GM12873 (cell line): ENCODE measurements around the gene KCNQ1OT1.

Experiments used
- TF ChIP-seq, protein P1 (sequence below): IDR thresholded peaks from 2 replicates; pipeline ENCODE4 v1.5.1; 2012; ENCODE audit warnings: low read depth, mild to moderate bottlenecking, moderate library complexity, low read length, control low read depth; ENCODE audit not compliant: insufficient read depth; ENCODE audit errors: missing control alignments

Gene KCNQ1OT1

DNA sequence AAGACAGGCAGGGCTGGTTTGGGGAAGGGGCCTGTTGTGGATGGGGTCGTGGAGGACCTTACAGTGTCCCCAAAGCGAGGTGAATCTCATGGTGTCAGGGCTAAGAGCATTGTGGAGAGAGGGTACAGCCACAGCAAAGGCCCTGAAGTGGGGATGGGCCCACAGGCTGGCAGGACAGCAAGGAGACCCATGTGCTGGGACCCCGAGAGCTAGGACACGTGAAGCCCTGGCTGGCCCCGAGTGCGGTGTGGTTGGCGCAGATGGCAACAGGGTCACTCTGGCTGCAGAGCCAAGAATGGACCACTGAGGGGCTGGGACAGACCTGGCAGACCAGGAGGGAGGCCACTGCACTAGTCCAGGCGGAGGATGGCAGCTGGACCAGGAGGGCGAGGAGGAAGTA lies 30.0 kb upstream of the KCNQ1OT1 start:
- TF ChIP-seq, protein P1, sequence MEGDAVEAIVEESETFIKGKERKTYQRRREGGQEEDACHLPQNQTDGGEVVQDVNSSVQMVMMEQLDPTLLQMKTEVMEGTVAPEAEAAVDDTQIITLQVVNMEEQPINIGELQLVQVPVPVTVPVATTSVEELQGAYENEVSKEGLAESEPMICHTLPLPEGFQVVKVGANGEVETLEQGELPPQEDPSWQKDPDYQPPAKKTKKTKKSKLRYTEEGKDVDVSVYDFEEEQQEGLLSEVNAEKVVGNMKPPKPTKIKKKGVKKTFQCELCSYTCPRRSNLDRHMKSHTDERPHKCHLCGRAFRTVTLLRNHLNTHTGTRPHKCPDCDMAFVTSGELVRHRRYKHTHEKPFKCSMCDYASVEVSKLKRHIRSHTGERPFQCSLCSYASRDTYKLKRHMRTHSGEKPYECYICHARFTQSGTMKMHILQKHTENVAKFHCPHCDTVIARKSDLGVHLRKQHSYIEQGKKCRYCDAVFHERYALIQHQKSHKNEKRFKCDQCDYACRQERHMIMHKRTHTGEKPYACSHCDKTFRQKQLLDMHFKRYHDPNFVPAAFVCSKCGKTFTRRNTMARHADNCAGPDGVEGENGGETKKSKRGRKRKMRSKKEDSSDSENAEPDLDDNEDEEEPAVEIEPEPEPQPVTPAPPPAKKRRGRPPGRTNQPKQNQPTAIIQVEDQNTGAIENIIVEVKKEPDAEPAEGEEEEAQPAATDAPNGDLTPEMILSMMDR = no peak

DNA sequence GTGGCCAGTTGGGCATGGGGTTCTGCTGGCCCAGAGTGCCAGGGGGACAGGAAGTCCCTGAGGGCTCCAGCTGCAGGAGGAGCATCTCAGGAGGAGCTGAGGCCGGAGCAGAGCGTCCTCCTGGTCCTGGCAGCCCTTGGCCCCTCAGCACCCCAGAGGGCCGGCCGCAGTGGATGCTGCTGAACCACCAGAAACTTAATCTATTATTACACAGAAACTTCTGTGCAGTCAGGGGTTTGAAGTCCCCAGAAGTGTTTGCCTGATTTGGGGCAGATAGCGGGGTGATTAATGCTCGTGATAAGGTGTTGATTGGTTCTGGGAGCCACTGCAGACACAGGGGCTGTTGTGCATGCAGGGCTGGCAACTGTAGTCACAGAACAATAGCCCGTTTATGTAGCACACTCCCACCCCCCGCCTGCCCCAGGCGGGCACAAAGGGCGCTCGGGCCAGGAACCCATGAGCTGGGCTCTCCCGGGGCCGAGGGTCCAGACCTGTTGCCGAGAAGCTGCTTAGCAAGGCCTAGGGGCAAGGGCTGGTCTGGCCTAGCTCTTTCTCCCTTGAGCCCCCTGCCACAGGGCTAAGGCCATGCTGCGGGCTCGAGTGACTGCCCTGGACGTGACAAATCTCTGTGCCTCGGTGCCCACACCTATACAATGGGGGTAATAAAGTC lies 29.0 kb upstream of the KCNQ1OT1 start:
- TF ChIP-seq, protein P1 = no peak

DNA sequence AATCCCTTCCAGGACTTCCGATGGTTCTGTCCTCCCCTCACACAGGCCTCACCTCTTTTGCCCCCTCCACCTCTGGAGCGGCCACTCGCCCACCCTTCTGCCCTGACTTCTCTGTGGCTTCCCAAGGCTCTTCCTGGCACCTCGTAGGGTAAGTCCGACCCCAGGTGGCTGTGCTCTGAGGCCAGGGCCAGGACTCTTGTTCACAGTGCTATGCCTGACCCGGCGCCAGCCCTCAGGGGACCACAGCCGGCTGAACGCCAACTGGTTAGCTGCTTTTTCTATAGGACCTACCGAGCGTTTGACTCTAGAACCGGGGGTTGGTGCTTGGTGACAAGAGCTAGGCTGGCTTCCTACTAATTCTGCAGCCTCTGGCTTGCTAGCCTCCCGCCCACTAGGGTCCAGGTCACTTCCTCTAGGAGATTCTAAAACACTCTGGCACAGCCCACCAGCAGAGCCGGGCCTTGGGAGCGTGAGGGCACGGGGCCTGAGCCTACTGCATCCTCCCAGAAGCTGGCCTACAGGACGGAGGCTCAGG lies 28.4 kb upstream of the KCNQ1OT1 start:
- TF ChIP-seq, protein P1 = no peak

DNA sequence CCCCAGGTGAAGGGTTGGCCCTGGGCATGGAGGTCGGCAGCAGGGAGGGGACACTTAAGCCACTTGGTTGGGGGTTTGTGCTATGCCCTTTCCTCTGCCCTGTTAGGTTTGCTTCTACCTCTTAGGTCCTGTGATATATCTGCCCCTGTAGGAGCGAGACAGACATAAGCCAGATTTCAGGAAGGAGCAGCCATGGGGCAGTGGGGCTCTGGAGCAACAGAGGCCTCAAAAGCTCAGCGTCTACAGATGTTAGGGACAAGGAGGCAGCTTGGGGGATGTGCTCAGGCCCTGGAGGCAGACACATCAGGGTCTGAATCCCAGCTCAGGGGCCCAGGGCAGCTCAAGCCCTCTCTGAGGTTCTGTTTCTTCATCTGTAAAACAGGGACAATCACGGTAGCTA lies 27.2 kb upstream of the KCNQ1OT1 start:
- TF ChIP-seq, protein P1 = no peak

DNA sequence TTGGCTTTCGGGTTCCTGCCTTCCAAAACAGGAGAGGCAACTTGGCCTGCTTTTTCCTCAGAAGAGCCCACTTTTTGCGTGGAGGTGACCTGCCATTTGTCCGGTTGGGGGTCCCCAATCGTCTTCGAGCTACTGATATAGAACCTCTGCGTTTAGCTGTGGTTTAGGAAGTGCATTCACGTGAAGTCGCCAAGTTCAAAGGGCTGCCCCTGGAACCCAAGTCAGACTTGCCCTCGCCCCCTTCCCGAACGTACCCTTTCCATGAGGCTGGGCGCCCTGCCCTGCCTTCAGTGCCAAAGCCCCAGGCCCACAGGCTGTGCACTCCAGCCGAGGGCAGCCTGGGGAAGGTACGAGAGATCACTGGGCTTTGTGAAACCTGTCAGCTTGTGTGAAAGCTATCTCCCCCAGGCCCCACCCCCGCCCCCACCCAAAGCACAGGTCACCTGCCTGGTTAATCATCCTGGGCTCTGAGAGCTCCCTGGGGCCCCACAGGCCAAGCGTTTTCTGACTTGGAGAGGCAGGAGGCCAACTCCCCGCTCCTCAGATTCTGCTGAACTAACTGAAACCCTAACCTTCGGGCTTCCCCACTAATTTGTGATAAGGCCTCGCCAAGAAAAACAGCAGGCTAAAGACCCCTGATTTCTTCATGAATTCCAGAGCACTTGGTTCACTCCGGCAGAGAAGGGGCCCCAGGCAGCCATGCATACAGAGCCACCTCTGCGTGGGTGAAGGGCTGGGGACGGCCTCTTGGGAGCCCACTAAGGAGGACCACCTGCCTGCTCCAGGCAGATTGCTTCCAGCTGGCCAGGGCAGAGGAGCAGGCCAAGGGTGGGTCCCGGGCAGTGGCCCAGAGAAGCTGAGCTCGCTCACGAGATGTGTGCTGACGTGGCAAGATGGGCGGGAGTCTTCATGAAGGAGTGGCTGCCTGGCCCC lies 25.8 kb upstream of the KCNQ1OT1 start:
- TF ChIP-seq, protein P1 = no peak

DNA sequence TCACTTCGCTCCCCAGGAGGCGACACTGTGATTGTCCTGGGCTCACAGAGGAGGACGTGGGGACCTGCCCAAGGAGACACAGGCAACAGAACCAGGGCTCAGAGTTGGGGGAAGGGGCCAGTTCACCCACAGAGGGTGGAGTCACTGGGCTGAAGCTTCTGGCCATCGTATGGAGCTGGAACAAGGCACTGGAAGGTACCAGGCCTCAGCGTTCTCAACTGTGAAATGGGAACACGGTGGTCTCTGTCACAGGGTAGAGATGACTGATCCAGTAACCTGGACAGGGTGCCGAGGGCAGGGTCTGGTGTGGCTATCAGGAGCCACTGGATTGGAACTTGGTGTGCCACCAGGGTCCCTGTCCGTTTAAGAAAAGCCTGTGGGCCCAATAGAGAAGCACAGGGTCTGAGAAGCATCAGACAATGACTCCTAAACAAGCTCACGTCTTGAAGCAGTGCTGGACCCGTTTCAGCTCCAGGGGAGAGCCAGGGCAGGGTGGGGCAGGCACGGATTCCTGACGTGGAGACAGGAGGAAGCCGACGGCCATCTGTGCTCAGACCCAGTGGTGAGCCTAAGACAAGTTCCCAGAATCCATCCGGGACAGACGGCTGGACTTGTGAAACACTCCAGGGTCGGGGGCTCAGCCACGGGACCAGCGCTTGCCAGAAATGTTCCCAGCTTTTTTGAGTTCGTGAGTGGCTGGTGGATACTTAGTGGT lies 25.0 kb upstream of the KCNQ1OT1 start:
- TF ChIP-seq, protein P1 = no peak
